ENCODE data around the gene TUFM.

The TUFM gene

DNA sequence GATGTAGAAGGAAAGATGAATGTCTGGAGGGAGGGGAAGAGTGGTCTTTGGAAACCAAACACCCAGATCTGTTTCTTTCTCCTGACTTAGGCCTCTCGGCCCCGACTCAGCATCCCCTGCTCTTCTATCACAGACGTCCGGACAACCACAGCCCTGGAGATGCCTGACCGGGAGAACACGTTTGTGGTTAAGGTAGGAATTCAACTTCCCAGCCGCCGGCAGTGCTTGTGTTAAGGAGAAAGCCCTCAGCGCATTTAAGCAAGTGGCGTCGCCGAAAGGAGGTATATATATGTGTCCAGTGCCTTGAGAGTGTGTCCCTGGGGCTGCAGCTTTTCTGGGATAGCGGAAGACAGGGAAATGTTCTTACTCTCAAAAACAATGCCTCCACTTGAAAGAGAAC, 21.1 kb upstream of the TUFM start:
- no peak for TF ChIP-seq CTCF (IDR thresholded peaks at IDR 0.05)

DNA sequence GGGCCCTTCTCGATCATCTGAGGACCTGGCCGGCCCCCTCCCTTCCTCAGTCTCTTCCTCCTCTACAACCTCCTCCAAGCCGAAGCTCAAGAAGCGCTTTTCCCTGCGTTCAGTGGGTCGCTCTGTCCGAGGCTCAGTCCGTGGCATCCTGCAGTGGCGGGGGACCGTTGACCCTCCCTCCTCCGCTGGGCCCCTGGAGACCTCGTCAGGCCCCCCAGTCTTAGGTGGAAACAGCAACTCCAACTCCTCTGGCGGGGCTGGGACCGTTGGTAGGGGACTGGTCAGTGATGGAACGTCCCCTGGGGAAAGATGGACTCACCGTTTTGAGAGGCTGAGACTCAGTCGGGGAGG, 20.3 kb upstream of the TUFM start:
- no peak for TF ChIP-seq CTCF (IDR thresholded peaks at IDR 0.05)

- TF ChIP-seq CTCF (IDR thresholded peaks at IDR 0.05), result no peak
These were observed 19.7 kb upstream of the TUFM start for GRCh38 chr16:28865722-28866453.

DNA sequence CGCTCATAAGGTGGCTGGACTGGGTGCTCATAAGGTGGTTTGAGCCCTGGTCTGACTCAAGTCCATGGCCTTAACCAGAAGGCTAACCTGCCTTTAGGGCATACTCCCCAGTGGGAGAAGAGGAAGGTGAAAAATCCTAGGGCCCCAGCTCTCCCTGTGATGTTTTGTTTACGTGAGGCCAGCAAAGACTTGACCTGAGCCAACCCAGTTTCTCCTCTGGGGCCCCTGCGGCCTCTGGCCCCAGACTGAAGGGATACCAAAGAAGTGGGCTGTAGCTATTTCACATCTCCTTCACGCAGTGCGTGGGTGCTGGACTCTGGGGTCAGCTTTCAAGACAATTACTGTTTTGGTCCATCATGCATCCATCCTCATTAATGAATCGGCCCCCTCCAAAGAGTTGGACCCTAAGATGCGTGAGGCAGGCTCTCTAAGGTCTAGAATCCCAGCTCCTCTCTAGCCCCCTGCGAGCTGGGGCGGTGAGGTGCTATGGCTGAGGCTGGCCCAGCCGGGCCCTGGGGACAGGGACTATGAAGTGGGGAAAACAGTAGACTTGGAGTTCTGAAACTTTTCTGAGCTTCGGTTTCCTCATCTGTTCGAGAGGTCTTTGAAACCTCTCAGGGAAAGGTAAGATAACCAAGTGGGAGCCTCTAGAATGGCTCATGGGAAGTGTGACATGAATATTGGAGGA, 19.0 kb upstream of the TUFM start:
- TF ChIP-seq CTCF (IDR thresholded peaks at IDR 0.05), result no peak

- TF ChIP-seq CTCF (IDR thresholded peaks at IDR 0.05), result no peak
These were observed 18.0 kb upstream of the TUFM start for GRCh38 chr16:28863929-28864793.

GRCh38 chr16:28859326-28859725, 13.2 kb upstream of the TUFM start:
- no peak for TF ChIP-seq CTCF (IDR thresholded peaks at IDR 0.05)

DNA sequence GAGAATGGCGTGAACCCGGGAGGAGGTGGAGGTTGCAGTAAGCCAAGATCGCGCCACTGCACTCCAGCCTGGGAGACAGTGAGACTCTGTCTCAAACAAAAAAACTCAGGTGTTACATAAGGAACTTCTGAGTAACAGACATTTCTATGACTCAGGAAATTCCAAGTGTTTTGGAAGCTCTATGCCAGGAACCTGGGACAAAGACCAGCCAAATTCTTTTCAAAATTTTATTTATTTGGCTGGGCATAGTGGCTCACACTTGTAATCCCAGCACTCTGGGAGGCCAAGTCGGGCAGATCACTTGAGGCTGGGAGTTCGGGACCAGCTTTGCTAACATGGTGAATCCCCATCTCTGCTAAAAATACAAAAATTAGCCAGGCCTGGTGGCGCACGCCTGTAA, 12.3 kb upstream of the TUFM start:
- TF ChIP-seq CTCF (IDR thresholded peaks at IDR 0.05), result no peak

Data from LNCAP (cell line).